Measurements from ENCODE around the gene GALNT2.

GALNT2 gene

DNA sequence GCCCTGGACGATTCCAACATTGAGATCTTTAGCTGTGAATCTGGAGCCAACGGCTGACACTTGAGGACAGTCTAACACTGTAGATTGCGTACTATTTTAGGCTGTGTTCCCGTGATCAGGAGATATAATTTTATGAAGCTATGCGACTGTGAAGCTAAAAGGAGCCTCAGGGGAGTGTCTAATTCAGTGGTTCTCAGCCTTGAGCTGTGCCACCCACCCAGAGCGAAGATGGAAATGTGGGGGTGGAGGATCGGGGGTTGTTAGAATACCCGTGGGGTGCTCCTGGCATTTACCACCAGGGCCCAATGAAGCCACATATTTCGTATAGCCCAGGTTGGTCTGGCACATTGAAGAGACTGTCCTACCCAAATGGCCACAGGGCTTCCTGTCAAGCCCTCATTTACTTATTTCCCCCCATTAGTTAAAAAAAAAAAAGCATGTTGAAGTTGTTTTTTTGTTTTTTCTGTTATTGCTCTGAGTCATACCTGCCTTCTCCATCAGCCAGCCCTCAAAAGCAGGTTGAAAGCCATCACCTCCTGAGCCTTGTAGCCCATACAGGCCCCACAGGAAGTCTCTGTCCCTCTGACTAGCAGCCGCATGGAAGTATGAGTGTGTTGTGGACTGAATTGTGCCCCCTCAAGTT lies 141.7 kb downstream of the GALNT2 start:
- DNase-seq (ENCODE audit: low read depth in 2 of 2), result peak in 1 of 2 donors; percentile 28

GRCh38 chr1:230210326-230210980 lies 143.4 kb downstream of the GALNT2 start:
- no peak for DNase-seq (ENCODE audit: low read depth in 2 of 2)

GRCh38 chr1:230210981-230211336 lies 143.9 kb downstream of the GALNT2 start:
- no peak for DNase-seq (ENCODE audit: low read depth in 2 of 2)

- DNase-seq (ENCODE audit: low read depth in 2 of 2), result no peak
These were observed 144.6 kb downstream of the GALNT2 start for GRCh38 chr1:230211436-230212145.

DNA sequence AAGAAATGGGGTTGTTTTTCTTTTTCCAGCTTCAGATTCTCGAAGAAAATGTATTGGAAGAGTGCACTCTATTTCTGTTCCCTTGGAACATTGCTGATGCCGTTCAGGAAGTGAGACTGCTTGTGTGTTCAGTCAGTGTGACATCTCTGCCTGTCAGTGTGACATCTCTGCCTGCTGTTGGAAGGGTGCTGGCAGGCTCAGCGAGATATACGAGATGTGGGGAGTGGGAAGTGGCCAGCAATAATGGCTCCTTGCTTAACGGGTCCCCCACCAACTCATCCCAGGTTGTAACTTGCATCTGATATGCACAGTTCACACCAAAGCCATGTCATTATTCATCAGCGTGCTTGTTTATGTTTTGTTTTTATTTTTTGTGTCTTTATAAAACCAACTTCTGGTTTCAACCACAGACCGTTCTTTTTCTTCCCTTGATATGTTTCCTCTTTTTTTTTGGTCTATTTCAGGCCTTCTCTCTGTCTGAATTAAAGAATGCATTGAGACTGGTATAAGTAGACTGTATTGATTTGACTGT lies 145.4 kb downstream of the GALNT2 start:
- DNase-seq (ENCODE audit: low read depth in 2 of 2), result no peak

DNA sequence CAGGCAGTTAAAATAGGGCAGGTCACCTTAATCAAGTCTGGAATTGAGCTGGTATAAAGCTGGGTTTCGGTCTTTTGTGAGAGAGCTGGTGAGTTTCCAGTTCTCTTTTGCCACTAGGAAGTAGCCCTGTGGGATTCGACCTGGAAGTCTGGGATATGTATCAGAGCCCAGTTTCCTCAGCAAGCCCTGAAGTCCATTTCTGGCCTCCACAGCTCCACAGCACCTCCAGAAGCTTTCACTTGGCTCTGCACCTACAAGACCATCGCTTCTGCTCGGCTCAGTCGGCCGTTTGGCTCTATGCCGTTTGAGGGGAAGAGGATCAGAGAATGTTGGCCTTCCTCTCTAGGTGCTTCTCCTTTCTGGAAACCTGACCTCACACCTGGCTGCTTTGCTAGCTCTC lies 148.0 kb downstream of the GALNT2 start:
- no peak for DNase-seq (ENCODE audit: low read depth in 2 of 2)

DNA sequence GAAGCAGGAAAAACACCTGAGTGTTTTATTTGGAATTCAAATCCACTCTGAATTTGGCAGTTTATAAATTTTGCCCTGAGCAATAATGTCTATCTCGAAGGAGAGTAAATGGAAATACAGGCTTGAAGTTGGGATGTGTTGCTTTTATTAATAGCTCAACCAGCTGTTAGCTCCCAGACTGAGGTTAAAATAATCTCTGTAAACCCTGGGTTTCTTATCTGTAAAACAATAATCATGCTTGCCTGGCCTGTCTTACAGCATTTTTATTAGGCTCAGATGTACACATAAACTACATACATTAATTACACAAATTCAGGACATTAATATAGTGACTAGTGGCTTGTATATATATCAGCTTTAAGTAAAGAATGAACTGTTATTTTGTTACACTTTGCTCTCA lies 148.5 kb downstream of the GALNT2 start:
- no peak for DNase-seq (ENCODE audit: low read depth in 2 of 2)

GRCh38 chr1:230216896-230217295 lies 149.9 kb downstream of the GALNT2 start:
- no peak for DNase-seq (ENCODE audit: low read depth in 2 of 2)

DNA sequence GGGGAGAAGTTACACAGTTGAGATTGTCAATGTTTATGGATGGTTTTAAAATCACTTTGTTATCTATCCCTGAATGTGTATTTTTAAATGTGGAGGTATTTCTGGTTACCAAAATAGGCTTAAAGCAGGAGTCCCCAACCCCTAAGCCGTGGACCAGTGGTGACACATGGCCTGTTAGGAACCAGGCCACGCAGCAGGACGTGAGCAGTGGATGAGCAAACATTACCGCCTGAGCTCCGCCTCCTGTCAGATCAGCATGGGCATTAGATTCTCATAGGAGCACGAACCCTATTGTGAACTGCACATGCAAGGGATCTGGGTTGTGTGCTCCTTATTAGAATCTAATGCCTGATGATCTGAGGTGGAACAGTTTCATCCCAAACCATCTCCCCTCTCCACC lies 151.6 kb downstream of the GALNT2 start:
- no peak for DNase-seq (ENCODE audit: low read depth in 2 of 2)

- no peak for DNase-seq (ENCODE audit: low read depth in 2 of 2)
These were observed 152.4 kb downstream of the GALNT2 start for GRCh38 chr1:230219174-230220067.

- DNase-seq (ENCODE audit: low read depth in 2 of 2), result no peak
These were observed 153.4 kb downstream of the GALNT2 start for GRCh38 chr1:230220478-230220877.

DNA sequence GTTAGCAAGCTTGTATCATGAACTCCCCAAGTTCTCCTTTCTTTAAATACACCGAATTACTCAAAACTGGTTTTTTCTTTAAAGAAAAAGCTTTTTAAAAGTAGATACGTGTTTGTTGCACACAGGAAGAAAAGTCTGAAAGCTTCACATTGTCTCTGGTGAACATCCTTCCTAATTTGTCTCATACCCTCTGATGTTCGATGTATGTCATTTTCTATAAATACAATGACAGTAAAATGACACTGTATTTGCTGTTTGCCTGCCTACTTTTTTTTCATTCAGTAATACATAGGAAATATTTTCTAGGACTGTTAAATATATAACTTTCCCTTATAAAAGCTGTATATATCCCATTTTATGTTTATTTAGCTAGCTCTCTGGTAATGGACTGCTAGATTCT lies 153.9 kb downstream of the GALNT2 start:
- no peak for DNase-seq (ENCODE audit: low read depth in 2 of 2)

GRCh38 chr1:230222678-230223077 lies 155.6 kb downstream of the GALNT2 start:
- DNase-seq (ENCODE audit: low read depth in 2 of 2), result no peak

GRCh38 chr1:230224101-230224960 lies 157.3 kb downstream of the GALNT2 start:
- DNase-seq (ENCODE audit: low read depth in 2 of 2), result no peak

GRCh38 chr1:230226007-230226800 lies 159.2 kb downstream of the GALNT2 start:
- no peak for DNase-seq (ENCODE audit: low read depth in 2 of 2)

- DNase-seq (ENCODE audit: low read depth in 2 of 2), result no peak
These were observed 159.8 kb downstream of the GALNT2 start for GRCh38 chr1:230226814-230227213.

DNA sequence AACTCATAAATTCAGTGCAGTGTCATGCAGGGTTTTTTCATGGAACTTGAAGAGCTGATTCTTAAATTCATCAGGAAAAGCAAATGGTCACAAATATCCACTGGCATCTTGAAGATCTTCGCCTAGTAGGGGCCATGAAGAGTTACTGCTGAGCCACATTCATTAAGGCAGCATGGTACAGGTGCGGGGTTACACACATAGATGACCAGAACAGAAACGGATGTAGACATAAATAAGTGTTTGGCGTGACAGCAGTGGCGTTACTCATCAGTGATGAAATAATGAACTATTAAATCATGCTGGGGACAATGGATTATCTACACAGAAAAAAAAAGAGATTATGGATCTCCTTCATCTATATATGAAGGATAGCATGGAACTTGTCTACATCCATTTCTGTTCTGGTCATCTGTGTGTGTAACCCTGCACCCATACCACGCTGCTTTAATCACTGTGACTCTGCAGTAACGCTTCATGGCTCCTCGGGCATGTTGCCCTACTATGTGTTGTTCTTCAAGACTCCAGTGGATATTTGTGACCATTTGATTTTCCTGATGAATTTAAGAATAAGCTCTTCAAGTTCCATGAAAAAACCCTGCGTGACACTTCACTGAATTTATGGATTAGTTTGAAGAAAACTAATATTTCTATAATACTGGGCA lies 161.3 kb downstream of the GALNT2 start:
- no peak for DNase-seq (ENCODE audit: low read depth in 2 of 2)

GRCh38 chr1:230230273-230230672 lies 163.2 kb downstream of the GALNT2 start:
- no peak for DNase-seq (ENCODE audit: low read depth in 2 of 2)

GRCh38 chr1:230230948-230231773 lies 164.1 kb downstream of the GALNT2 start:
- DNase-seq (ENCODE audit: low read depth in 2 of 2), result no peak

All from stimulated activated CD4-positive, alpha-beta T cell treated with anti-CD3 and anti-CD28 coated beads, Interleukin-4, amount 100 ng/mL, for 48 hours (primary cell).